ENCODE data around the gene ASB14.

DNA sequence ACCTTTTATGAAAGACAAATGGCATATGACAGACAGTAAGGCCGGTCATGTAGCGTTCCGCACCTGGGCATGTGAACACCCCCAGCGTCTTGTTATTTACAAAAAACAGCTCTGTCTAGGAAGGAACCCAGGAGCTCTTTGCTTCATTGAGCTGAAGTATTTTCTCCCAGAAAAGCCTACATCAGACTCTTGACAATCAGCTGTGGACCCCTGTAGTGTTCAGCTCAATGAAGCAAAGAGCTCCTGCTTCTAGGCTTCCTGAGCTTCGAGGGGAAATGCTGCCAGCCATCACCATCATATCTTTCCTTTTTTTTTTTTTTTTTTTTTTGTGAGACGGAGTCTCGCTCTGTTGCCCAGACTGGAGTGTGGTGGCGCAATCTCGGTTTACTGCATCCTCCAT lies 4.1 kb downstream of the ASB14 start:
- TF ChIP-seq EZH2 (IDR thresholded peaks at IDR 0.05; ENCODE audit: borderline replicate concordance, low read depth, low read length, poor library complexity, severe bottlenecking) = no peak
- TF ChIP-seq, protein P1, sequence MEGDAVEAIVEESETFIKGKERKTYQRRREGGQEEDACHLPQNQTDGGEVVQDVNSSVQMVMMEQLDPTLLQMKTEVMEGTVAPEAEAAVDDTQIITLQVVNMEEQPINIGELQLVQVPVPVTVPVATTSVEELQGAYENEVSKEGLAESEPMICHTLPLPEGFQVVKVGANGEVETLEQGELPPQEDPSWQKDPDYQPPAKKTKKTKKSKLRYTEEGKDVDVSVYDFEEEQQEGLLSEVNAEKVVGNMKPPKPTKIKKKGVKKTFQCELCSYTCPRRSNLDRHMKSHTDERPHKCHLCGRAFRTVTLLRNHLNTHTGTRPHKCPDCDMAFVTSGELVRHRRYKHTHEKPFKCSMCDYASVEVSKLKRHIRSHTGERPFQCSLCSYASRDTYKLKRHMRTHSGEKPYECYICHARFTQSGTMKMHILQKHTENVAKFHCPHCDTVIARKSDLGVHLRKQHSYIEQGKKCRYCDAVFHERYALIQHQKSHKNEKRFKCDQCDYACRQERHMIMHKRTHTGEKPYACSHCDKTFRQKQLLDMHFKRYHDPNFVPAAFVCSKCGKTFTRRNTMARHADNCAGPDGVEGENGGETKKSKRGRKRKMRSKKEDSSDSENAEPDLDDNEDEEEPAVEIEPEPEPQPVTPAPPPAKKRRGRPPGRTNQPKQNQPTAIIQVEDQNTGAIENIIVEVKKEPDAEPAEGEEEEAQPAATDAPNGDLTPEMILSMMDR (conservative IDR thresholded peaks at IDR 0.05; ENCODE audit: low read depth, low read length) = no peak

Measured in A673 (cell line).